Activated CD8-positive, alpha-beta memory T cell treated with anti-CD3 and anti-CD28 coated beads for 24 hours (primary cell): ENCODE data around the gene DZIP3.

Experiments
- DNase-seq: peaks from one replicate; pipeline ENCODE4 v3.0.0-alpha.2; 2020

Gene DZIP3

DNA sequence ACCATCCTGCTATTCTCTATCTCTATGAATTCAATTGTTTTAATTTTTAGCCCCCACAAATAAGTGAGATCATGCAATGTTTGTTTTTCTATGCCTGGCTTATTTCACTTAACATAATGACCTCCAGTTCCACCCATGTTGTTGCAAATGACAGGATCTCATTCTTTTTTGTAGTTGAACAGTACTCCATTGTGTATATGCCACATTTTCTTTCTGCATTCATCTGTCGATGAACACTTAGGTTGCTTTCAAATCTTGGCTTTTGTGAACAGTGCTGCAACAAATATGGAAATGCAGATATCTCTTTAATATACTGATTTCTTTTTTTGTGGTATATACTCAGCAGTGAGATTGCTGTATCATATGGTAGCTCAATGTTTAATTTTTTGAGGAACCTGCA, 108.9 kb downstream of the DZIP3 start:
- DNase-seq, result no peak

- no peak for DNase-seq
Observed at GRCh38 chr3:108705045-108705444, 115.5 kb downstream of the DZIP3 start.

GRCh38 chr3:108713009-108713516, 123.5 kb downstream of the DZIP3 start:
- DNase-seq, result no peak

DNA sequence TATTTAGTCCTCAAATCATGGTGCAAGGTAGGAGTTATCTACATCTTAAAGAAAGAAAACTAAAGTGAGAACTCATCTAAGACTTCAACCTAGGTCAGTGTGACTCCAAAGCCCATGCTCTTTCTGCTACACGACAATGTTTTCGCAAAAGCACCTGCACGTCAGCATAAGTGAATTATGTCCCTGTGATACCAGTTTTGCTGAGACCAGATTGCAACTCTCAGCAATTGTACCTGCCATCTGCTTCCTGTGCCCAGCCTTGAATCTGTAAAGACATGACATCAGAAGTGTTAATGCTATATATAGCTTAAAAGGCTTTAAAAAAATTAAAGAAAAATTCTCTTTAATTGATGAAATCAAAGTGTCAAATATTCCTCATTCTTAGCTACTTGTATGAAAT, 124.3 kb downstream of the DZIP3 start:
- DNase-seq, result no peak

DNA sequence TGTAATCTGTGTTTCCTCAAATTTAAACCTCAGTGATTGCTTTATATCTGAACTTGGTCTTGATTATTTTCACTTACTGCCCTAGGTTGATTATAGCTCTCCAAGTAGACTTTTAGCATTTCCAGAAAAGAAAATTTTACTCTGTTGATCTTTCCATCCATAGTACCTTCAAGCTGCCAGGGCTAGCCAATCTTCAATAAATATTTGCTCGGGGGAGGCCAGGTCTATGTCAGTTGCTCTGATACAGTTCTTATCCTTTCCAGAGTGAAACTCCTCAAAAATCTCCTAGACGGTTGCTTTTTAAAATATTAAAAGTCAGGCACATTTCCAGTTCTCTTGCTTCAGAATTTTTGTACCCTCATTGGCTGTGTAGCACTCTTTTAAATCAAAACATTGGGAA, 128.9 kb downstream of the DZIP3 start:
- DNase-seq, result no peak

- no peak for DNase-seq
Observed at GRCh38 chr3:108719178-108719806, 129.8 kb downstream of the DZIP3 start.

DNA sequence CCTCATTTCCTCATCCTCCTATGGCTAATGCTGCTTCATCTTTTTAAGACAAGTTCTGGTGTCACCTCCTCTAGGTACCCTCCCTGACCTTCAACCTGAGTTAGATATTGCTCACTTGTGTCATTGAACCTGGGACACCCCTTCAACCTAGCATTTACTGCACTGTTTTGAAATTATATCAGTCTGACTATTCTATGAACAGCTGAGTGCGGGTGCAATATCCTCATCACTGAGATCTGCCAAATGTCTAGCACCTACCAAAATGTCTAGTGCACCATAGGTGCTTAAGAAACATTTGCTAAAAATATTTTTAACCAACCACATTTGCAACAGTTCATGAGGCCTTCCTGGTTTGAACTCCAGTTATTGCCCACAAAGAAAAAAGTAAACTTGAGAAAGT, 133.2 kb downstream of the DZIP3 start:
- no peak for DNase-seq

- no peak for DNase-seq
Observed at GRCh38 chr3:108724101-108724500, 134.6 kb downstream of the DZIP3 start.

- DNase-seq, result no peak
Observed at GRCh38 chr3:108728105-108728504, 138.6 kb downstream of the DZIP3 start.

DNA sequence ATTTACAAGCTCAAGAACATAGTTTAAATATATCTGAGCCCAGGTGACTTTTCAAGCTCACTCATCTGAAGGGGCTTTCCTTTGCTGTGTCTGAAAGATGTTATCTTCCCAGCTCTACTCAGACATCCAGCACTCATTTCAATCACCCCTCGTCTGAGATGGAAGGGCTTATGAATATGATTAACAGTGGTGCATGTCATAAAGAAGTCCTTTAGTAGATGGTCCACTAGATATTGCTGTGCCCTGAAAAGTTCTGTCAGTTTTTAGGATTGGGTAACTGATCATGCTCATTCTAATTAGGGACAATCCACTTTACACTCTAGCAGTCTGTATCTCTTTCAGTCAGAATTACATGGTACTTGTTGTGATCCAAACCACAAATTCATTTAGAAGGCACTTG, 139.4 kb downstream of the DZIP3 start:
- DNase-seq, result no peak

- DNase-seq, result no peak
Observed at GRCh38 chr3:108736821-108737220, 147.3 kb downstream of the DZIP3 start.

- no peak for DNase-seq
Observed at GRCh38 chr3:108742929-108743328, 153.4 kb downstream of the DZIP3 start.
